ENCODE results near the gene SLC25A36.
"Not testable (repeated sequence)": the region's sequence is repeated elsewhere in the genome, so short reads cannot be mapped to it uniquely, and the experiment has no call there.

Gene SLC25A36

DNA sequence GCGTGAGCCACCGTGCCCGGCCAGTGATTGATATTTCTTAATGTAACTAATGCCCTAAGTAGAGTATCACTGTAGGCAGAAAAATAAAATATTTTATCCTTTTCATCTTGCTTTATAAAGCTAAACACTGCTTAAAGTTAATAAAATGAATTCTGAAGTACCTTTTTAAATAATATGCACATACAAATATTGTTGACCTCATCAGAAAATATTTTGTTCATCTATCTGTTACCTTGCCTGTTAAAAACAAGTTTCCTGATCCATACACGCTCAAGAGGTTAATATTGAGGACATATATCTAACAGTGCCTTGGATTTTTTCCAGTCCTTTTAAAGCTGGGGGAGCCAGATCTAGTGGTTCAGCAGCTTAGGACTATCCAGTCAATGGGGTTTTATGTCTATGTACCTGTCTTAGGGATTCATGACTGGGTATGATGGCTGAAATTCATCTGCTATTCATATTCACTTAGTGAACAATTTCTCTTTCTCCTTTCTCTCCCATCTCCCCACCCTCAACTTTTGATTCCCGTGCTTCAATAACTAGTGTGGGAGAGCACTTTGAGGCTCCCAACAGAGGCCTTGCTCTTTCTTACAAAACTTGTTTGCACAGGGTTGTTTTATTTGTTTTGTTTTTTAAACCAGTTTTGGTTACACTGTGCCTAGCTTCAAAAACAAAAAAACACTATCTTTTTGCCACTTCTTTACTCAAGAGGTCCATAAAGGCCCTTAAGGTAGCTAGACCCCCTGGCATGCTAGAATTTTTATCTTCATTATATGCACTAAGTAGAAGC, 7.0 kb downstream of the SLC25A36 start:
- no peaks in the 10 kb centered on the region for H3K27me3 ChIP-seq (ENCODE audit: insufficient read depth, low read length)
- no peak overlapping the region for H3K27ac ChIP-seq (ENCODE audit: low read depth, low read length, poor library complexity, severe bottlenecking)
- H3K79me2 ChIP-seq (ENCODE audit: insufficient read depth, low read length) = peaks cover 100% of the 10 kb centered on the region
- no peaks in the 10 kb centered on the region for H3K9me3 ChIP-seq (ENCODE audit: low read length)
- H2AFZ ChIP-seq (ENCODE audit: low read length) = no peak overlapping the region
- H3K36me3 ChIP-seq (ENCODE audit: insufficient read depth, low read length) = peaks cover 17% of the 10 kb centered on the region; the same call in 1 of the 2 replicates
- H3K9ac ChIP-seq (ENCODE audit: low read length) = no peak overlapping the region
- no peak overlapping the region for H3K4me3 ChIP-seq (ENCODE audit: low read depth, low read length, poor library complexity, severe bottlenecking)
- no peaks in the 10 kb centered on the region for H3F3A ChIP-seq (ENCODE audit: insufficient read depth, low read length)
- peaks cover 17% of the 10 kb centered on the region for H3K4me1 ChIP-seq (ENCODE audit: insufficient read depth, low read length, severe bottlenecking)
- no peak overlapping the region for H3K4me2 ChIP-seq (ENCODE audit: low read length)
- peaks cover 10% of the 10 kb centered on the region for H4K20me1 ChIP-seq (ENCODE audit: insufficient read depth, low read length)
- no peak for TF ChIP-seq CTCF (IDR thresholded peaks at IDR 0.05; ENCODE audit: low read length)
- TF ChIP-seq EZH2 (IDR thresholded peaks at IDR 0.05; ENCODE audit: borderline replicate concordance, low read length) = no peak
- H3K9me2 ChIP-seq (ENCODE audit: low read depth, low read length) = no peaks in the 10 kb centered on the region

DNA sequence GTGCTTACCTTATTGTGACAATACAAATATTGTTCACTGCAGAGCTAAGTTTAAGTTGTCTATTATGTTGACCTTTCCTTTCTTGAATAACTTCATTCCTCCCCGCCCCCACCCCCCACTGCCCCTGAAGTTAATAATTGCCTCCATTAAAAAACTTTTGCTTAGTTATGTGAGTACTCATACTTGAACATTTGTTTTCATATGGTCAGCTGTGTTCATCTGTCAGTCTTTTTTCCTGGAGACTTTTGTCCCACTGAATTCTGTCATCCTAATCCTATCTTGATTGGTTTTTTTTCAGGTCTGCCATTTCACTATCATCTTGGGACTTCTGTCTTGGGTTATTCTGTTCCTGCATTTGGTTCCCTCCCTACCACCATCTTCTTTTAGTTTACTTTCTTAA, 8.5 kb downstream of the SLC25A36 start:
- H4K20me1 ChIP-seq (ENCODE audit: insufficient read depth, low read length) = peaks cover 7% of the 10 kb centered on the region
- peaks cover 3% of the 10 kb centered on the region for H3K4me1 ChIP-seq (ENCODE audit: insufficient read depth, low read length, severe bottlenecking)
- H3K9me2 ChIP-seq (ENCODE audit: low read depth, low read length) = no peaks in the 10 kb centered on the region
- H3K27ac ChIP-seq (ENCODE audit: low read depth, low read length, poor library complexity, severe bottlenecking) = no peak overlapping the region
- TF ChIP-seq CTCF (IDR thresholded peaks at IDR 0.05; ENCODE audit: low read length) (no peak), EZH2 (IDR thresholded peaks at IDR 0.05; ENCODE audit: borderline replicate concordance, low read length) (no peak)
- H2AFZ ChIP-seq (ENCODE audit: low read length) = no peak overlapping the region
- no peaks in the 10 kb centered on the region for H3F3A ChIP-seq (ENCODE audit: insufficient read depth, low read length)
- H3K36me3 ChIP-seq (ENCODE audit: insufficient read depth, low read length) = peaks cover 17% of the 10 kb centered on the region; the same call in 1 of the 2 replicates
- no peak overlapping the region for H3K4me3 ChIP-seq (ENCODE audit: low read depth, low read length, poor library complexity, severe bottlenecking)
- H3K79me2 ChIP-seq (ENCODE audit: insufficient read depth, low read length) = peaks cover 100% of the 10 kb centered on the region
- H3K9ac ChIP-seq (ENCODE audit: low read length) = no peak overlapping the region
- H3K27me3 ChIP-seq (ENCODE audit: insufficient read depth, low read length) = no peaks in the 10 kb centered on the region
- H3K9me3 ChIP-seq (ENCODE audit: low read length) = no peaks in the 10 kb centered on the region
- no peak overlapping the region for H3K4me2 ChIP-seq (ENCODE audit: low read length)

GRCh38 chr3:140950863-140951262, 9.2 kb downstream of the SLC25A36 start:
- Histone ChIP-seq H3K27me3 (ENCODE audit: insufficient read depth, low read length) (no peaks in the 10 kb centered on the region), H3K9me2 (ENCODE audit: low read depth, low read length) (no peaks in the 10 kb centered on the region), H3F3A (ENCODE audit: insufficient read depth, low read length) (no peaks in the 10 kb centered on the region), H3K27ac (ENCODE audit: low read depth, low read length, poor library complexity, severe bottlenecking) (no peak overlapping the region), H3K9me3 (ENCODE audit: low read length) (no peaks in the 10 kb centered on the region), H3K4me2 (ENCODE audit: low read length) (no peak overlapping the region), H4K20me1 (ENCODE audit: insufficient read depth, low read length) (peaks cover 7% of the 10 kb centered on the region), H3K79me2 (ENCODE audit: insufficient read depth, low read length) (peaks cover 100% of the 10 kb centered on the region), H3K4me1 (ENCODE audit: insufficient read depth, low read length, severe bottlenecking) (no peaks in the 10 kb centered on the region), H2AFZ (ENCODE audit: low read length) (no peak overlapping the region), H3K36me3 (ENCODE audit: insufficient read depth, low read length) (peaks cover 16% of the 10 kb centered on the region; the same call in 1 of the 2 replicates), H3K4me3 (ENCODE audit: low read depth, low read length, poor library complexity, severe bottlenecking) (no peak overlapping the region), H3K9ac (ENCODE audit: low read length) (no peak overlapping the region)
- TF ChIP-seq CTCF (IDR thresholded peaks at IDR 0.05; ENCODE audit: low read length) (no peak), EZH2 (IDR thresholded peaks at IDR 0.05; ENCODE audit: borderline replicate concordance, low read length) (no peak)

DNA sequence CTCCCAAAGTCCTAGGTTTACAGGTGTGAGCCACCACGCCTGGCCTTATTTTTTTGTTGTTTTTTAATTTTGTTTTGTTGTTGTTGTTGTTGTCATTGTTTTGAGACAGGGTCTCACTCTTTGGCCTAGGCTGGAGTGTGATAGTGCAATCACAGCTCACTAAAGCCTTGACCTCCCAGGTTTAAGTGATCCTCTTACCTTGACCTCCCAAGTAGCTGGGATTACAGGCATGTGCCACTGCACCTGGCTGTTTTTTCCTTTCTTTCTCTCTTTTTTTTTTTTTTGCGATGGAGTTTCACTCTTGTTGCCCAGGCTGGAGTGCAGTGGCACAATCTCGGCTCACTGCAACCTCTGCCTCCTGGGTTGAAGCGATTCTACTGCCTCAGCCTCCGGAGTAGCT, 10.1 kb downstream of the SLC25A36 start:
- H3K9ac ChIP-seq (ENCODE audit: low read length); H3K4me2 ChIP-seq (ENCODE audit: low read length); H2AFZ ChIP-seq (ENCODE audit: low read length); H3K27me3 ChIP-seq (ENCODE audit: insufficient read depth, low read length); H3K9me2 ChIP-seq (ENCODE audit: low read depth, low read length); H3K9me3 ChIP-seq (ENCODE audit: low read length); H3K27ac ChIP-seq (ENCODE audit: low read depth, low read length, poor library complexity, severe bottlenecking); H3K4me1 ChIP-seq (ENCODE audit: insufficient read depth, low read length, severe bottlenecking); H3K4me3 ChIP-seq (ENCODE audit: low read depth, low read length, poor library complexity, severe bottlenecking); H4K20me1 ChIP-seq (ENCODE audit: insufficient read depth, low read length); H3F3A ChIP-seq (ENCODE audit: insufficient read depth, low read length): not testable (repeated sequence)
- peaks cover 17% of the 10 kb centered on the region; the same call in 1 of the 2 replicates for H3K36me3 ChIP-seq (ENCODE audit: insufficient read depth, low read length)
- H3K79me2 ChIP-seq (ENCODE audit: insufficient read depth, low read length) = peaks cover 100% of the 10 kb centered on the region

All from OCI-LY1 (cell line).